Activated naive CD8-positive, alpha-beta T cell (primary cell): ENCODE measurements around the gene MAN1C1.
"Not testable (repeated sequence)": the region's sequence is repeated elsewhere in the genome, so short reads cannot be mapped to it uniquely, and the experiment has no call there.

Source experiments
- H3K27ac Mint-ChIP-seq: one replicate; pipeline ENCODE4 v1.8.0; 2021; ENCODE audit warnings: mixed read lengths
- H3K27me3 Mint-ChIP-seq: one replicate; pipeline ENCODE4 v1.8.0; 2021; ENCODE audit warnings: mixed read lengths
- H3K36me3 Mint-ChIP-seq: one replicate; pipeline ENCODE4 v1.8.0; 2021; ENCODE audit warnings: mixed read lengths
- H3K4me1 Mint-ChIP-seq: one replicate; pipeline ENCODE4 v1.8.0; 2021; ENCODE audit warnings: low read depth, mixed read lengths
- H3K4me3 Mint-ChIP-seq: one replicate; pipeline ENCODE4 v1.8.0; 2021; ENCODE audit warnings: mild to moderate bottlenecking, mixed read lengths
- H3K9me3 Mint-ChIP-seq: one replicate; pipeline ENCODE4 v1.8.0; 2021; ENCODE audit warnings: low read depth, mixed read lengths

Gene MAN1C1

DNA sequence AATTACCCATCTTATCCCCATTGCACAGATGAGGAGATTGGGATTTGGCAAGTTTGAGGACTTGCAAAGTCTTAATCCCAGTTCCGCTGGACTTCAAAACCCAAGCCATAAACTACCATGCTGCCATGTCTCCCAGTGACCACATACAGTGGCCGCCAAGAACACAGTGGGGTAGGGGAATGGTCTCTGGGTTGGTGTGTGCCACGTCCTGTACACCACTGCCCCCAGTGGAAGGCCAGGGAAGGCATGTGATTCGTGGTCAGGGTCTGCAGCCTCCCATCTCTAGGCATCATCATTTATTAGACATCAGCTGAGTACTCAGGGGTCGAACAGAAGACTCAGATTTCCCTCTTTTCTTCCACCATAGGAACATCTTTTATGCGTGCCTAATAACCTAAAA is 76.0 kb downstream of the MAN1C1 start:
- H3K36me3 Mint-ChIP-seq = peaks cover 5% of the 10 kb centered on the region
- H3K4me1 Mint-ChIP-seq = peaks cover 60% of the 10 kb centered on the region
- H3K9me3 Mint-ChIP-seq = no peaks in the 10 kb centered on the region
- H3K4me3 Mint-ChIP-seq = no peak overlapping the region
- no peak overlapping the region for H3K27ac Mint-ChIP-seq
- H3K27me3 Mint-ChIP-seq = no peaks in the 10 kb centered on the region

DNA sequence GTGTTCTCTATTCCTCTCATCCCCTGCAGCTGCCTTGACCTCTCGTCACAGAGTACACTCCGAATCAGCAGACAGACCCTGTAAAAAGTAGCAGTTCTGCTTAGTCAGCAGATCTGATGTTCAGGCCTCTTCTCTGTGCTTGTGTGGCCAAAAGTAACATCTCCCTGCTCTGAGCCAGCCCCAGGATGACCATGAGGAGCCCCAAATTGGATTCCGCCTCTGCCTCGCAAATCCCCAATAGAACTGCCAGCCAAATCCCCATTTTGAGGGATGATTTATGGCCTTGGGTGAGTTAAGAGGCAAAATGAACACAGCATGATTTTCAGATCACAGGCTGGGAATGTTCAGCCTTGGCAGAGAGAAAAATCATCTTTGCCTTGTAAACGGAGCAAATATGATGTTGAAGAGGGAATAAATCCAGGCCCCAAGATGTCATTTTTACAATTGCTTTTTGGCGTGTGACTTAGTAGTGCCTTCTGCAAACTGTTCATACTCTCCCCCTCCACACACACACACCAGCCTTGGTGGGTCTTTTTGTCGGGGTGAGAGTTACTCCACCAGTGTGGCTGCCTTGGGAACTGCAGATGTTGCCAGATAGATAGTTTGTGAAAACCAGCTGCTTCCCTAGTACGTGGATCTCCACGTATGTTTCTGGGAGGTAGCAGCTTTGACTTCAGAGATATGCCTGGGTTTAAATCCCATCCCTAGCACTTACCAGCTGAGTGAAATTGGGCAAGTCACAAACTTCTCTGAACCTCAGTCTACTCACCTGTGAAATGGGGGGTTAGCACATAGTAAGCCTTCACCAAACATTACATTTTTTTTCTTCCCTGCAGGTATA is 77.8 kb downstream of the MAN1C1 start:
- no peaks in the 10 kb centered on the region for H3K9me3 Mint-ChIP-seq
- no peaks in the 10 kb centered on the region for H3K36me3 Mint-ChIP-seq
- H3K27ac Mint-ChIP-seq = no peak overlapping the region
- H3K27me3 Mint-ChIP-seq = no peaks in the 10 kb centered on the region
- H3K4me3 Mint-ChIP-seq = no peak overlapping the region
- peaks cover 54% of the 10 kb centered on the region for H3K4me1 Mint-ChIP-seq

DNA sequence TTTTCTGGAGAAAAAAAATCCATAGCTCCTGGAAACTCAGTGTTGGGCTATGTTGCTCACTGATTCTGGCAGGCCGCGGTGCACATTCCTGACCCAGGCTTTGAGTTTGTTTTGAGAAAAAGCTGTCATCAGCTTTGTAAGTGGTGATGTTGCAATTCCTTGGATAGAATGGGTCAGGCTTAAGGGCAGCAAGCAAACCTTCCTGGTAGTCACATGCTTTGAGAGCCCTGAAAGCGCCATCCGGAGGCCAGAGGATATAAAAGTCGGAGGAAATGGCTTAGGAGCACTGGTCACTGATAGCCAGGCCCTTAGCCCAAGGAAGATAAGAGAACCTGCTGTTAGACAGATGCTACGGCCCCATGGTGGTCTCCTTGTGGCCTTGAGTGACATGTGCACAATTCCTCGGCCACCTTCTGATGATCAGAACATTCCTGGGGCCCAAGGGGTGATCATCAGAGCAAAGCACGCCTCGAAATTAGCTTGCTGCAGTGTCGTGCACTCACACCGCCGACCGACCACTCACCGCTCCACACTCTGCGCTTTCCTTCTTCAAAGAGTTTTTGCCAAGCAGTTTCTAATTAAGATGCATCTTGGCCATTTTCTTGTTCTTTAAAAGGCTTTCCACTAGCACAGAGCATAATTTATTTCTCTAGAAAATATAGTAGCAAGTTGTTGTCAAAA is 78.6 kb downstream of the MAN1C1 start:
- Mint-ChIP-seq H3K27ac (peak overlapping the region; percentile 46), H3K4me3 (no peak overlapping the region), H3K36me3 (no peaks in the 10 kb centered on the region), H3K9me3 (no peaks in the 10 kb centered on the region), H3K4me1 (peaks cover 52% of the 10 kb centered on the region), H3K27me3 (no peaks in the 10 kb centered on the region)

DNA sequence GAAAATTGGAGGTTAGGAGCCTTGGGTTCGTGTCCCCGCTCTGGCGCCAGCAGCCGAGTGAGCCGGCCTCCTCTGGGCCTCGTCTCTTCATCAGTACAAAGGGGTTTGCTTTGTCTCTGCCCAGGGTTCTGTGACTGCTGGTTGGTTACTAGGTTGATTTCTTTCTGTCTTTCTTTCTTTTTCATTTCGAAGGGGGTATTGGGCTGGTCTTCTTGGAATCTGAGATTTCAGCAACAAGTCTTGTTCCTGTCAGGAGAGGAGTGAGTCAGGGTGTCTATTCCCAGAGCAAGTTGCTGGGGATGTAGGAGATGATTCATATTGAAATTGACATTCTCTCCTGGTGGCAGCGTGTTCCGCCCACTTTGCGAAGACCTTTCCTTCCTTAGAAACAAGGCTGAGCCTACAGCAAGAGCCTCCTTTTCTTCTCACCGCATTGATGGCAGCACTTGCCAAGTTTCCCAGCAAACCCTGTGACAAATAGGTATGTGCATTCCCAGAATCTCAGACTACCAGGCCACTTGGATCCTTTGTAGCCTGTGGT is 79.2 kb downstream of the MAN1C1 start:
- Mint-ChIP-seq H3K36me3 (no peaks in the 10 kb centered on the region), H3K4me3 (no peak overlapping the region), H3K27ac (peak overlapping the region; percentile 46), H3K27me3 (no peaks in the 10 kb centered on the region), H3K9me3 (no peaks in the 10 kb centered on the region), H3K4me1 (peaks cover 47% of the 10 kb centered on the region)

DNA sequence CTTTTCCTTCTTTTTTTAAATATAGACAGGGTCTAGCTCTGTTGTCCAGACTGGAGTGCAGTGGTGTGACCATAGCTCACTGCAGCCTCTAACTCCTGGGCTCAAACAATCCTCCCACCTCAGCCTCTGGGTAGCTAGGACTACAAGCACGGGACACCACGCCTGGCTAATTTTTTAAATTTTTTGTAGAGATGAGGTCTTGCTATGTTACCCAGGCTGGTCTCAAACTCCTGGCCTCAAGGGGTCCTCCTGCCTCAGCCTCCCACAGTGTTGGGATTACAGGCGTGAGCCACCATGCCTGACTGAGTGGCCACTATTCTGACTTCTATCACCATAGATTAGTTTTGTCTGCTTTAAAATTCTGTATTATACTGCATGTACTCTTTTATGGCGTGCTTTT is 80.1 kb downstream of the MAN1C1 start:
- not testable (repeated sequence) for H3K36me3 Mint-ChIP-seq, H3K9me3 Mint-ChIP-seq, H3K4me3 Mint-ChIP-seq, H3K27me3 Mint-ChIP-seq
- Mint-ChIP-seq H3K4me1 (peaks cover 46% of the 10 kb centered on the region), H3K27ac (peak overlapping the region; percentile 13)

DNA sequence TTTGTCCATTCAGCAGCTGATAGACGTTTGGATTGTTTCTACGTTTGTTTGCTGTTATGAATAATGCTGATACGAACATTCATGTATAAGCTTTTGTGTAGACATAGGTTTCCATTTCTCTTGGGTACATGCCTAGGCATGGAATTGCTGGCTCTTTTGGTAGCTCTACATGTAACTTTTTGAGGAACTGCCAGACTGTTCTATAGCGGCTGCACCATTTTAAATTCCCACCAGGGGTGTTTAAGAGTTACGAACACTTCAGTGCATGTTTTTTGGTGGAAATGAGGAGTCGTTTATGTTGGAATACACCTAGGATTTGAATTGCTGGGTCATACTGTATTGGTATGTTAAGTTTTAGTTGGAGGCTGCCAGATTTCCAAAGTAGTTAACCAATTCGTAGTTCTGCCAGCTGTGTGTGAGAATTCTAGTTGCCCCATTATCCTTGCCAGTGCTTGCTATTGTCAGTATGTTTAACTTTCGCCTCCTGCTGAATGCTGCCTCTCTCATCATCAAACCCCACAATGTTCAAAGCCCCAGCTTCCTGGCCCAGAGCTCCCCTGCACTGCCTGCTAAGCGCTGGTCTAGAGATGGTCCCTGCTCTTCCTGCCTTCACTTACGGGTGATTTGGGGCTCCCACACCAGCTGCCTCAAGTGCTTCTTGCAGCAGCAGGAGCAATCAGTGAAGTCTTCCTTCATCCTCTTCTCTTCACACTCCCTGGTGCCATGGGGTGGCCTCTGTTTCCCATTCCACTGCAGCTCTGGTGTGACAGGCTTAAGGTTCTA is 81.0 kb downstream of the MAN1C1 start:
- Mint-ChIP-seq H3K4me3 (peak overlapping the region; percentile 22), H3K27me3 (no peaks in the 10 kb centered on the region), H3K27ac (peak overlapping the region; percentile 76), H3K4me1 (peaks cover 43% of the 10 kb centered on the region), H3K36me3 (no peaks in the 10 kb centered on the region), H3K9me3 (no peaks in the 10 kb centered on the region)

DNA sequence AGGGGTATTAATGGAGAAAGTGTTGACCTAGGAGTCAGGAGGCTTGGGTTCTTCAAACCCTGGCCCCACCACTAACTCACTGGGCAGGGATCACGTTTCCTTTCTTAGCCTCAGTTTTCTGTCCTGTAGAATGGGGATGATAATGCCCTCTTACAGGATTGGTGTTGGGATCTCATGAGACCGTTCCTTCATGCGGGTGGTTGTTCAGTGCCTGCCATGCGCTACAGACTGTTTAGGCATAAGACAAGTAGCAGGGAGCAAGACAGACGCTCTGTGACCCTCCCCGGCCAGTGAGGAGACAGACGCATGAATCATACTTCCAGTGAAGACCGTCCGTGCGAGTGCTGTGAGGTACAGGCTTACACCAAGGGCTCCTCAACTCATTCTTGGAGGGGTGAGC is 81.7 kb downstream of the MAN1C1 start:
- H3K27ac Mint-ChIP-seq = peak overlapping the region; percentile 76
- no peaks in the 10 kb centered on the region for H3K27me3 Mint-ChIP-seq
- H3K4me1 Mint-ChIP-seq = peaks cover 46% of the 10 kb centered on the region
- no peaks in the 10 kb centered on the region for H3K36me3 Mint-ChIP-seq
- H3K9me3 Mint-ChIP-seq = no peaks in the 10 kb centered on the region
- no peak overlapping the region for H3K4me3 Mint-ChIP-seq

DNA sequence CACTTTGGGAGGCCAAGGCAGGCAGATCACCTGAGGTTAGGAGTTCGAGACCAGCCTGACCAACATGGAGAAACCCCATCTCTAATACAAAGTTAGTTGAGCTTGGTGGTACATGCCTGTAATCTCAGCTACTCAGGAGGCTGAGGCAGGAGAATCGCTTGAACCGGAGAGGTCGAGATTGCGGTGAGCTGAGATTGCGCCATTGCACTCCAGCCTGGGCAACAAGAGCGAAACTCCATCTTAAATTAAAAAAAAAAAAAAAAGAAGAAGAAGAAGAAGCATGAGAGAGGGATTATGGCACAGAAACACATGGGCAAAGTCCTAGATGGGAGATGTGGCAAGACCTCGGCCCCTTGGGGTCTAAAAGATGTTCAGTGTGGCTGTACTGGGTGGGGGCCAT is 82.5 kb downstream of the MAN1C1 start:
- not testable (repeated sequence) for H3K27me3 Mint-ChIP-seq, H3K4me3 Mint-ChIP-seq, H3K36me3 Mint-ChIP-seq, H3K9me3 Mint-ChIP-seq, H3K27ac Mint-ChIP-seq
- H3K4me1 Mint-ChIP-seq = peaks cover 49% of the 10 kb centered on the region

DNA sequence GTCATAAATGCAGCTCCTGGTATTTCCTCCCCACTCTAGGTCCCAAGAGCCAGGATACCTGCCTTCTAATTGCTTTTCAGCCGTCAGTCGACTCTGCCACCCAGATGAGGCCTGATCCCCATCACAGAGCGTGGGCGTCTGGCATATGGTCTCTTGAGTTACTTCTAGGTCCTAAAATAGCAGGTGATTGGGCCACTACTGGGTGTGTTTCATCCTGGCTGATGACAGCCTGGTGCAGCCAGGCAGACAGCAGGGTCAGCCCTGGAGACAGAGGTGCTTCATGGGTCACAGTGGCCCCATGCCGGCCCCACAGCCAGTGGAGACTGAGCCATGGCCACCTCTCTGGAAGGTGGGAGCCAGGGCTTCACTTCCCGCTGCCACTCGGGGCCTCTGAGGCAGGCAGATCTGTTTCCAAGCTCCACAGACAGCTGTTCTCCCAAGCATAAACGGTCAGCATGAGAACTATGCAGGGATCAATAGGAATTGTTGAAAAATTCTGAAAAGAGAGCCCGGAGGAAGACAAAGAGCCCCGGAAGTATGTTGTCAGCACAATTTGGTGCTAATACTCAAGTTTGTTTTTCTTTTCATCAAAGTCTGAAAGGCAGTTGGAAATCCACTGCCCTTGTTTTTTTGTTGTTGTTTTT is 83.0 kb downstream of the MAN1C1 start:
- Mint-ChIP-seq H3K4me1 (peaks cover 52% of the 10 kb centered on the region), H3K4me3 (no peak overlapping the region), H3K27ac (no peak overlapping the region), H3K36me3 (peaks cover 2% of the 10 kb centered on the region), H3K27me3 (no peaks in the 10 kb centered on the region), H3K9me3 (no peaks in the 10 kb centered on the region)

DNA sequence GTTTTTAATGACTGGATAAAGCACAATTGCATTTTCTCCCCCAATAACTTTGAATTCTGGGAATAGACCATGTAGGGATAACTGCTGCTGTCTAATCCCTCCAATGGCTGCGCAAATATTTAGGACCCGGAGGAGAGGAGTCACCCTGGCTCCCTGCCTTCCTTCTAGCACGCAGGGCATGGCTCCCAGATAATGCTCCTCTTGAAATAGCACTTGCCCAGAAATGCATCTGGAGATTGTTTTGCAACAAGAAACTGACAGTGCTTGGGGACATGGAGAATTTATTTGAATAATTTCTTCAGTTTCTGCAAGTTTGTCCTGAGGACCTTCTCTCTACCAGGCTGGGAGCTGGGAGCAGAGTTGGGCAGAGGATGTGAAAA is 83.5 kb downstream of the MAN1C1 start:
- H3K36me3 Mint-ChIP-seq = peaks cover 2% of the 10 kb centered on the region
- no peak overlapping the region for H3K27ac Mint-ChIP-seq
- no peak overlapping the region for H3K4me3 Mint-ChIP-seq
- no peaks in the 10 kb centered on the region for H3K9me3 Mint-ChIP-seq
- H3K27me3 Mint-ChIP-seq = no peaks in the 10 kb centered on the region
- peaks cover 54% of the 10 kb centered on the region for H3K4me1 Mint-ChIP-seq

DNA sequence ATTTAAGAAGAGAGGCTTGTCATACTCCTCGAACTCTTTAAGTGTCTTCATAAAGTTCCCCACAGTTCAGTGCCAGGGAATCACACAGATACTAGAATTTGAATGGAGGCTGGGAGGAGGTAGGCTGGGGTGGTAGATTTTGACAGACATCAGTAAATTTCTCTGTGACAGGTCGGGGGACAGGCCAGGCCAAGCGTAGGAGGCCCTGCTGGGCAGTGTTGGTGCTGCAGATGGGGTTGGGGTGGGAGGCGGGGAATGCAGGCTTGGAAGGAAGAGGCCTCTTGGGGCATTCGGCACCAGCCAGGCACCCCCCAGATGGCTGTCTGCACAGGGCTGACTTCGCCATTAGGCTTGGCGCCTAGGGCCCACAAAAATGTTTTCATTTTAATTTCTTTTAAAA is 84.0 kb downstream of the MAN1C1 start:
- peaks cover 54% of the 10 kb centered on the region for H3K4me1 Mint-ChIP-seq
- no peaks in the 10 kb centered on the region for H3K9me3 Mint-ChIP-seq
- H3K27me3 Mint-ChIP-seq = no peaks in the 10 kb centered on the region
- peaks cover 2% of the 10 kb centered on the region for H3K36me3 Mint-ChIP-seq
- H3K4me3 Mint-ChIP-seq = no peak overlapping the region
- H3K27ac Mint-ChIP-seq = no peak overlapping the region

DNA sequence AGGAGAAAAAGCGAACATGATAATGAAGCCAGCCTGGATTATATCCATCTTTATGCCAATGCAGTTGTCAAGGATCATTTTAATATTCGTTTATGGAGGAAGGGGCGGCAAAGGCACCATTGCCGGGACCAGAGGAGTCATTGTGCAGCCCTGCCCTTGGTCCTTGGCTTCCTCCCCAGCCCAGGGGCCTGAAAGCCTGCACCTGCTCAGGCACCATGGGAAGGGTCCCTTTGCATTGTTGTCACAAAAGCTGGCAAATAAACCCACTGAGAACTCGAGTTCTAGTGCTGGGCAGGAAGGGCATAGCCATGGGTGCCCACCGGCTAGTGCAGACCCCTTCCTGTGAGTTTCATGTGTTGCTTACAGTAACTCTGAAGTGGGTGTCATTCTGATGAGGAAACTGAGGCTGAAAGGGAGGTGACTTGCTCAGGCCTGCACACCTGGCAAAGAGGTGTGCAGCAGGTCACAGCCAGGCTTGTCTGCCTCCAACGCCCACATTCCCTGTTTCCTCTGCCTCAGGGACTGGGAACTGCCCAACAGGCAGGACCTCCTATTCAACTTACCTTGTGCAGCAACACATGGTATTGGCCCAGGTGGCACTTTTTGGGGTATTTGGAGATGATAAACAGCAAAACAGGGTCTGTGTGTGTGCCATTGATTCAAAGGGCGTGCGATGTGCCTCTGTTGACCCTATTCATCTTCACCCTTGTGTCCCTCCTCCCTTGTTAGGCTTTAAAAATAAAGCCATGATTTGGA is 84.6 kb downstream of the MAN1C1 start:
- Mint-ChIP-seq H3K4me1 (peaks cover 49% of the 10 kb centered on the region), H3K27ac (no peak overlapping the region), H3K36me3 (peaks cover 2% of the 10 kb centered on the region), H3K27me3 (no peaks in the 10 kb centered on the region), H3K9me3 (no peaks in the 10 kb centered on the region), H3K4me3 (no peak overlapping the region)

DNA sequence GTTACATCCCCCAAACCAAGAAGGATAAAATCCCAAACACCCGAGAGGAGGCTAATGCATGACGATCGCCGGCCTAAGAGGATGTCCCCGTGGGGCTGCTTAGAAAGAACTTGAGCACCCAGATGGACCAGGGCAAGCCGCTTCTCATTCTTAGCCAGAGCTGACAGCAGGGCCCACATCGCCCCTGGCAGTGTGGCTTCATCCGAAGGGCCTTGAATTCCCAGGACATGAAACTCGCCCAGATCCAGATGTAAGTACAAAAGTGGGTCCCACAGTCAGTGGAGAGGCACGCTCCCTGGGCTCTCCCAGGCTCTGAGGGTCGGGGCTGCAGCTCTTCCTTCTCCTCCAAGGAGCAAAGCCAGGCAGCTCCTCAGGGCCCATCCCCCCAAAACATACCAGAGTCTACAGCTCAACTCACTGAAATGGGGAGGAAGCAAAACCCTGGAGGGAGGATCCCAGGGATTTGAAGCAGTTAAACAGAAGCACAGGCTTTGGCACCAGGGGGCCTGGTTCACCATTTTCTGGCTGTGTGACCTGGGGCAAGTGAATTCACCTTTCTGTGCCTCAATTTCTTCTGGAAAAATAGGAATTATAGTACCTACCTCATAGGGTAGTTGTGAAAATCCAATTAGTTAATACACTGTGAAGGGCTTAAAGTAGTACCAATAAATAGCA is 85.6 kb downstream of the MAN1C1 start:
- Mint-ChIP-seq H3K27me3 (no peaks in the 10 kb centered on the region), H3K27ac (peak overlapping the region; percentile 3), H3K4me3 (no peak overlapping the region), H3K36me3 (peaks cover 2% of the 10 kb centered on the region), H3K9me3 (no peaks in the 10 kb centered on the region), H3K4me1 (peaks cover 48% of the 10 kb centered on the region)

DNA sequence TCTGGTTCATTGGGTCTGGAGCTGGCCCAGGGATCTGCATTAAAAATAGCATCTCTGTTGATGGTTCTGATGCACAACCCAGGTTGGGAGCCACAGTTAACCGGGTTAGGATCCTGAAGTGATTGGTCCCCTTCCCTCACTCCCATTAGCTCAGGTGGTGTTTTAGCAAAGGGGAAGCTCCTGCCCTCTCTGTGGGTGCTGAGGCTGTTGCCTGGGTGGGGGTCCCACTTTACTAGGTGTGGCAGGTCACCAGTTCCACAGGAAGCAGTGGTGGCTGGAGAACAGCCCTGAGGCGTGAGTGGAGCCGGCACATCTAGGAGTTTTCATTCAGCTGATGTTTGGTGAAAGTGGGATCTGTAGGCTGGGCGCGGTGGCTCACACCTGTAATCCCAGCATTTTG is 86.5 kb downstream of the MAN1C1 start:
- no peak overlapping the region for H3K4me3 Mint-ChIP-seq
- peaks cover 47% of the 10 kb centered on the region for H3K4me1 Mint-ChIP-seq
- H3K36me3 Mint-ChIP-seq = peaks cover 2% of the 10 kb centered on the region
- H3K27me3 Mint-ChIP-seq = no peaks in the 10 kb centered on the region
- no peaks in the 10 kb centered on the region for H3K9me3 Mint-ChIP-seq
- H3K27ac Mint-ChIP-seq = peak overlapping the region; percentile 3
